Activated T-cell treated with anti-CD3 and anti-CD28 coated beads, Interleukin-2, amount 50 U/mL, for 72 hours (primary cell): ENCODE data around the gene KLHL29. TPM values are rescaled to one million over a fixed set of nuclear protein-coding genes. Genes with fewer than 3 reads are reported as not detected.

Source experiments
- ATAC-seq, 2 donors: fragments of 150-1000 bp; cut with Tn5 transposase; replicated peaks in 1 of 2; 2 replicates each; pipeline ENCODE4 v1.10.0; 2021; ENCODE audit warnings: moderate library complexity in 2 of 2, mild to moderate bottlenecking in 1 of 2
- DNase-seq, 2 donors: peaks; one replicate each; pipeline ENCODE4 v3.0.0; 2021 to 2022; ENCODE audit warnings: mixed read lengths in 1 of 2
- H3K27ac Mint-ChIP-seq: one replicate; pipeline ENCODE4 v1.8.0; 2022; ENCODE audit warnings: mild to moderate bottlenecking, moderate library complexity, mixed read lengths
- H3K27me3 Mint-ChIP-seq: one replicate; pipeline ENCODE4 v1.8.0; 2022; ENCODE audit warnings: low read depth, mixed read lengths
- H3K36me3 Mint-ChIP-seq, 2 donors: one replicate each; pipeline ENCODE4 v1.8.0; 2022; ENCODE audit warnings: mixed read lengths in 2 of 2, mild to moderate bottlenecking in 1 of 2; ENCODE audit not compliant: insufficient read depth in 2 of 2
- H3K4me1 Mint-ChIP-seq: one replicate; pipeline ENCODE4 v1.8.0; 2022; ENCODE audit warnings: low read depth, mixed read lengths
- H3K4me3 Mint-ChIP-seq, 2 donors: one replicate each; pipeline ENCODE4 v1.8.0; 2022; ENCODE audit warnings: mild to moderate bottlenecking in 2 of 2, mixed read lengths in 2 of 2, moderate library complexity in 2 of 2
- H3K9me3 Mint-ChIP-seq, 2 donors: one replicate each; pipeline ENCODE4 v1.8.0; 2022; ENCODE audit warnings: mixed read lengths in 2 of 2
- total RNA-seq, 2 donors: library from RNA; stranded (reverse); gene quantifications; one replicate each; pipeline ENCODE4 v1.2.3, GENCODE V29; 2022

The KLHL29 gene
- total RNA-seq, 2 donors from 2014 or later = 2.5 to 4.0 TPM

DNA sequence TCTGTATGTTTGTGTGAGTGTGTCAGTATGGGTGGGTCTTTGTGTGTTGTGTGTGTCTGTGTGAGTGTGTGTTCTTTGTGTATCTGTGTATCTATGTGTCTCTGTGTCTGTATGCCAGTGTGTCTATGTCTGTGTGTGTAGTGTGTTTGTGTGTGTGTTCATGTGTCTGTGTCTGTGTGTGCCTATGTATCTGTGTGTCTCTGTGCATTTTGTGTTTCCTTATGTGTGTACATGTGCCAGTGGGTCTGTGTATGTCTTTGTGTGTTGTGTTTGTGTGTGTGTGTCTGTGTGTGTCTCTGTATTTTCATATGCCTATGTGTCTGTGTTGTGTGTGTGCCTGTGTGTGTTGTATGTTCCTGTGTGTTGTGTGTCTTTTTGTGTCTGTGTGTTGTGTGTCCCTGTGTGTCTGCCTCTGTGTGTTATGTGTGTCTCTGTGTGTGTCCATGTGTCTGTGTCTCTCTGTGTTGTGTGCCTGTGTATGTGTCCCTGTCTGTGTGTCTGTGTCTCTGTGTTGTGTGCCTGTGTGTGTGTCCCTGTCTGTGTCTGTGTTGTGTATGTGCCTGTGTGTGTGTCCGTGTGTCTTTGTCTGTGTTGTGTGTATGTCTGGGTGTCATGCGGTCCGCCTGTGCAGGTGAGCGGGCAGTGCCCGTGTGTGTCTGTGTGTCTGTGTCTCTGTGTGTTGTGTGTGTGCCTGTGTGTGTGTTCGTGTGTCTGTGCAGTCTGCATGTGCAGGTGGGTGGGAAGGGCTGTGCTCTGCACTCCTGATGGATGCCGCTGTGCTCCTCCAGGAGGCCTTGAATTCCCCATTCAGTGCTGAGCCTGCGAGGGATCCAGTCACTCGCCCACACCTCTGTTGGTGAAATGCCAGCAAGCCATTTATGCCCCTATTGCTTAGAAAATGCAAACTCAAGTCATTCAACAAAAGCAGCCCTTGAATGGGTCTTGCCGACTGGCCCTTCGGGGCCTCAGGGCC is 37.4 kb downstream of the KLHL29 start:
- no peak for ATAC-seq
- H3K27ac Mint-ChIP-seq = no peak overlapping the region
- H3K27me3 Mint-ChIP-seq = no peaks in the 10 kb centered on the region
- H3K4me1 Mint-ChIP-seq = no peaks in the 10 kb centered on the region
- no peaks in the 10 kb centered on the region for H3K36me3 Mint-ChIP-seq
- DNase-seq = no peak
- no peak overlapping the region for H3K4me3 Mint-ChIP-seq
- no peaks in the 10 kb centered on the region for H3K9me3 Mint-ChIP-seq

DNA sequence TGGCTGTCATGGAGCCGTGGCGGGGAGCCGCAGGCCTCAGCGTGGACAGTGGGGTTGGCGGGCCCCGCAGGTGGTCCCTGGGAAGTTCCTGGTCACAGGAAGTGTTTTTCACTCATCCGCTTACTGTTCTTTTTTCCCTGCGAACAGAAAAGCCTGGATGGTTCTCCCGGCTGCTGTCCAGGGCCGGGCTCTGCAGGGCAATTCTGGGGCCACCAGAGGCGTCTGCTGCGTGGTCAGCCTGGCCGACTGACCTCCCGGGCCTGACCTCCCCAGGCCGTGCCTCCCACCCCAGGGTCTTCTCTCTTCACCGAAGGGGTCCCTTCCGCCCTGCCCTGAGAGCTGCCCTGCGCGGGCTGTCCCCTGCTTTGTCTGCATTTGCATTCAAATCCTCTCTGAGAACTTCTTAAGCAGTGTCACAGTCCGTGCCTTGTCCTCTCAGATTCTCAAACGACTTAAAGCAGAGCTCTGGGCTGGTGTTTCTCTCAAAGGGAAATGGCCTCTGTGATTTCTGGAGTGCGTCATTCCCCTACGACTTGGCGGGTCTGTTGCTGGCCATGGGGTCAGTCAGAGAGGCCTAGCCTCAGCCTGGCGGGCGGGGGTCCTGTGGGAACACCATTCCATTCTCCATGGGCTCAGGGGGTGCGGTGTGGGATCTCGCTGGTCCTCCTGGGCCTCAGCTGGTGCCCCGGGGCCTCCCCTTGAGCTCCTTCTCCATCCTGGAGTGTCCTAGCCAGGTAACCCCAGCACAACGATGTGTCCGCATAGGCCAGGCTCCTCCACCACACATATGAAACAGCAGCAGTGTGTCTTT is 38.3 kb downstream of the KLHL29 start:
- DNase-seq (no peak), ATAC-seq (no peak)
- Mint-ChIP-seq H3K36me3 (no peaks in the 10 kb centered on the region), H3K27ac (no peak overlapping the region), H3K27me3 (no peaks in the 10 kb centered on the region), H3K4me3 (no peak overlapping the region), H3K9me3 (no peaks in the 10 kb centered on the region), H3K4me1 (no peaks in the 10 kb centered on the region)

DNA sequence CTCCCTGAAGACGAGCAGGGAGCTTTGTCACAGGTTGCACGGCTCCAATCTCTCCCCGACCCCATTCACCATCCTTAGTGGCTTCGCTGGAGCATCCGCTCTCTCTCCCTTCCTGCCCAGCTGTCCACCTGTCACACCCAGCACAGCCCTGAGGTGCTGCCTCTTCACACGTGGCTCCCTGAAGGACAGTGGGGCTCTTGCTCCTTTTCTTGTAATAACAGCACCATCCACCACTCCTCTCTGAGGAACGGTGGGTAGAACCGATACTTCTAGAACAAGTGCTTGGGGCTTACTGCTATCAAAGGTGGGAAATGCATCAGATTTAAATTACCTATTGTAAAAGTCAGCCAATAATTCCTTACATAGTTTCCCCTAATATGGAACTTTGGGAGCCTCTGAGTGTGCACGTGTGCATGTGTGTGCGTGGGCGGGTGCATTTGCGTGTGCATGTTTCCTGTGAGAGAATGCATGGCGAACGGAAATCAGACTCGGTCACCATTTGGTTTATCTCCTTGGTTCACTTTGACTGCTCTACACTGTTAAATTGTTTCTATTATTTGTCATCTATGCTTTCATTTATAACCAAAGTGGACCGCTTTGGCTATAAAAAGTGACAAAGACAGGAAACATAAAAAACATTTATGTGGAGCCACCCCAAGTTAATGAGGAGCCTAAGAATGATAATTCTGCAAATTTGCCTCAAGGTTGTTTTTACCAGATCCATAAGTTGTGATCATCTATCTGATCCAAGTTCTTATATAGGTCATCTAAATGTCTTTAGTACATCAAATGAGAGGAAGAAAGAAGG is 39.1 kb downstream of the KLHL29 start:
- Mint-ChIP-seq H3K27me3 (no peaks in the 10 kb centered on the region), H3K4me1 (no peaks in the 10 kb centered on the region), H3K27ac (no peak overlapping the region), H3K9me3 (no peaks in the 10 kb centered on the region), H3K4me3 (no peak overlapping the region), H3K36me3 (no peaks in the 10 kb centered on the region)
- ATAC-seq (no peak), DNase-seq (no peak)

DNA sequence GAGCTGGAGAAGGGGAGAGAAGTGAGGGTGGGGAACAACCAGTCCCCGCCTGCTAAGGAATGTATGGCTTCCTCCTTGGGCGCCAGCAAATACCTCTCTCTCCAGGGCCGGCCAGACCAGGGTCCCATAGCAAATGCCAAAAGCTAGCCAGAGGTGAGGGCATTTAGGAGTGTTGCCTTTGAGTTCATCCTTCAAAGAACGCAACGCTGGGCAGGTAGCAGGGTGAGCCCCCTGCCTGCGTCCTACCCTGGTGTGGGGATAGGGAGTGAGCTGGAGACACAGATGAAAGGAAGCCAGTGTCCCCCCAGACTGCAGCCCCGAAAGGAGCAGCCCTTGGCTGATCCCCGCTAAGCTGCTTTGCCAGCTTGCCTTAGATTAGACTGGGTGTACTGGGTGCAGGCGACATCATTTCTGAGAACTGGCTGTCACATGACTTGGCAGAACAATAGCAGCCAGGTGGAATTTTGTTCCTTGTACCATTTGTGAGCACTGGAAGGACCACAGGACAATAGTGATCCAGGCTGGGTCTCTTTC is 40.4 kb downstream of the KLHL29 start:
- no peaks in the 10 kb centered on the region for H3K27me3 Mint-ChIP-seq
- no peak overlapping the region for H3K27ac Mint-ChIP-seq
- H3K4me3 Mint-ChIP-seq = no peak overlapping the region
- no peaks in the 10 kb centered on the region for H3K36me3 Mint-ChIP-seq
- DNase-seq (no peak), ATAC-seq (no peak)
- H3K9me3 Mint-ChIP-seq = no peaks in the 10 kb centered on the region
- H3K4me1 Mint-ChIP-seq = no peaks in the 10 kb centered on the region

DNA sequence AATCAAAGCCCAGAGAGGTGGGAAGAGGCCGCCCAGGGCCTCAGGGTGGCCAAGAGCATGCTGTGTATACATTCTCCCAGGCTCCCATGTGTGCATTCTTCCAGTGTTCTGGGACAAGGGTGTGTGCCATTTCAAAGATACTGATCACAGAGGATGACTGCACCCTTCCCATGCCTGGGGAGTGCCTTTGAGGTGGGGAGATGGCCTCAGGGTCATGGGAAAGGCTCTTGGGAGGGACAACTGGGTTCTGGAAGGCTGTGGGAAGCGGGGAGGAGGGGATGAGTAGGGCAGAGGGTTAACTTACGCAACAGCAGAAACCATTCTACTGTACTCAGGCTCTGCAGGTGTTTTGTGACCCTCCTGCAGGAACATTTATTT is 40.9 kb downstream of the KLHL29 start:
- no peak for DNase-seq
- Mint-ChIP-seq H3K4me3 (no peak overlapping the region), H3K27me3 (no peaks in the 10 kb centered on the region), H3K4me1 (no peaks in the 10 kb centered on the region), H3K27ac (no peak overlapping the region), H3K9me3 (no peaks in the 10 kb centered on the region), H3K36me3 (no peaks in the 10 kb centered on the region)
- ATAC-seq = no peak

DNA sequence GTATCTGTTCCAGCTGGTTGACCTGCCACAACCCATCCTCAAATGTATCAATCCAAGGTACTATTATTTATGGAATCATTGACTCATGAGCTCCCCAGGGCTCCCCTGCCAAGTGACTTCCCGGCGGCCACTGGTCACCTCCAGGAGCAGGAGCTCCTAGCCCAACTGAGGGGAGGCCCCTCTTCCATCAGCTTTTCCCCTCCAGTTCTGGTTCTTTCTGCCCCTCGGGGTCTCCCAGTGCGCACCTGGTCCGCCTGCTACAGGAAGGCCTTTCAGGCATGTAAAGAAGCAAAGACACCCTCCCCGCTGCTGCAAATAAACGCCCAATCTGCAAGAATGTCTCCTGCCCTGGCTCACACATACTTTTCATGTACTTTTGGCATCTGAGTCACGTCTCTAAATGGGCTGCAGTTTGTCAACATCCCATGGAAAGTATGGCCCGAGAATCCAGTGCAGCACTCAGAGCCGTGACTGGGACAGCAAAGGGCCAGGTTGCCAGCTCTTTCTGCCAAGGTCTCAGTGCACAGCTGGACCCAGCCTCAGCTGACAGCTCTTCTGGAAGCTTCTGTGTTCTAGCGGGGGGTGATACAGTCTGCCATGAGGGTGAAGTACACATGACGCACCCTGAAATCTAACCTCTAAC is 41.4 kb downstream of the KLHL29 start:
- Mint-ChIP-seq H3K36me3 (no peaks in the 10 kb centered on the region), H3K27me3 (no peaks in the 10 kb centered on the region), H3K4me1 (no peaks in the 10 kb centered on the region), H3K4me3 (no peak overlapping the region), H3K27ac (no peak overlapping the region), H3K9me3 (no peaks in the 10 kb centered on the region)
- no peak for ATAC-seq
- DNase-seq = no peak

DNA sequence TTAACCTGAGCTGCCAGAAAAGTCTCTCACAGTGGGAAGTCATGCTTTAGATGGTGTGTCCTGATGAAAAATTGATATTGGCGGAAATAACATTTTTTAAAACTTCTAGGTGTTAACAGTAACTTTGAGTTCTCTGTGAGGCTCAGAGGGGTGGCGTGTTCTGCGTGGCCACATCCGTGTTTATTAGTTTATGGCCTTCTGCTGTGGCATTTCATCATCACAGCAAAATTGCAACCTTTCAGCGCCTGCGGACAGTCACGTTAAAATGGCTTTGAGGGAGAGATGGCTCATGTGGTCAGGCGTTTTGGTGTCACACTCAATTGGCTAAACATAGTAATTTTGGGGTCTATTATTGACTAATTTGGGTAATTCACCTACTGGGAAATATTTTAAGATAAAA is 42.4 kb downstream of the KLHL29 start:
- Mint-ChIP-seq H3K27me3 (peaks cover 5% of the 10 kb centered on the region), H3K36me3 (no peaks in the 10 kb centered on the region), H3K27ac (no peak overlapping the region), H3K4me1 (no peaks in the 10 kb centered on the region), H3K9me3 (no peaks in the 10 kb centered on the region), H3K4me3 (no peak overlapping the region)
- ATAC-seq (no peak), DNase-seq (no peak)

DNA sequence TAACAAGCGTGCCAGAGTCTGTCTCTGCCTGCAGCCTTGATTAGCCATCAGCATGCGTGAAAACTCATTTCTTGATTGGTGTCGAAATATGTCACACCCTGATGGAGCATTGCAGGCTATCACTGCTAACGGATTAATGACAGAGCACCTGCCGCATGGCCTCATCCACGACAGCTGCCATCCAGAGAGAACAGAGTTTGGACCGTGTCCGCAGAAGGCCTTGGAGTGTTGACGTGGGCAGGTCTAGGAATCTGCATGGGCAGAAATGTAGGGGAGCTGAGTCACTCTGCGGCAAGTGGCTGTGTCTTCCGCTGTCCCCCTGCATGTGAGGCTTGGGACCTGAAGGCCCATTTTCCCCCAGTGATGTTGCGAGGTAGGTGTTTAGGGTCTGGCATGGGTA is 43.0 kb downstream of the KLHL29 start:
- DNase-seq (no peak), ATAC-seq (no peak)
- Mint-ChIP-seq H3K27me3 (peaks cover 5% of the 10 kb centered on the region), H3K4me3 (no peak overlapping the region), H3K36me3 (no peaks in the 10 kb centered on the region), H3K27ac (no peak overlapping the region), H3K4me1 (no peaks in the 10 kb centered on the region), H3K9me3 (no peaks in the 10 kb centered on the region)

DNA sequence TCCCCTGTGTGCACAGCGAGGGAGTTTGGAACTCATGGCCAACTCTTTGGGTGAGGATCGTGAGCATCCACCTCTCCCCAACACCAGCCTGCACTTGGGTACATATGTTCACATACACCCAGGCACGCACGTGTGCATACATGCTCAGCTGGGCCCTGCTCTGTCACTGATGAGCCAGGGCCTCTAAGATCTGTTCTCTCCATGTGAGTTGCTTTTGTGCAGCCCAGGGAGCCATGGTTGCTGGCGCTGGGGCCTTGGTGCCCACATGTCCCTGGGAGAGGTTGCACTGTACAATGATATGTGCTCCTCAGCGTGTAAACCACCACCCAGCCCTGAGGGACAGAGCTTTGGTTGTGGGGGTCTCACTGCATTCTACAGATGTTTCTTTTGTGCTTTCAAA is 44.1 kb downstream of the KLHL29 start:
- Mint-ChIP-seq H3K36me3 (no peaks in the 10 kb centered on the region), H3K4me3 (no peak overlapping the region), H3K27me3 (peaks cover 5% of the 10 kb centered on the region), H3K27ac (no peak overlapping the region), H3K9me3 (no peaks in the 10 kb centered on the region), H3K4me1 (no peaks in the 10 kb centered on the region)
- no peak for DNase-seq
- ATAC-seq = no peak

DNA sequence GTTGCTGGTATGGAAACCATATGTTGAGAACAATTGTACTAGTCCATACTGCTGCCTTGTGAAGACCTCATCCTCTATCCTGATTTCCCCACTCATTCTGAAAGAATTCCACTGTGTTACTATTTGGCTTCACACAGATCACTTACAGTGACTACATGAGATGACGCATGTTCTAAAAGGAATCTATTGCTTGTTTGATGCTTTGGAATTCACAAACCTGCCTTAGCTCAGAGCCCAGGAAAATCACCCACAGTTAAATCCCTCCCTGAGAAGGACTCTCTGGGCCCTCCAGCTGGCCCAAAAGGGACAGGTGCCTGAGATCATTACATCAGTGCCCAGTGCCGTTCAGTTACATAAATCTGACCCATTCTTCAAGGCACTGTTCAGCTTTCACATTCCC is 45.3 kb downstream of the KLHL29 start:
- no peaks in the 10 kb centered on the region for H3K36me3 Mint-ChIP-seq
- ATAC-seq = no peak
- peaks cover 10% of the 10 kb centered on the region for H3K4me1 Mint-ChIP-seq
- H3K4me3 Mint-ChIP-seq = no peak overlapping the region
- no peak for DNase-seq
- no peak overlapping the region for H3K27ac Mint-ChIP-seq
- H3K9me3 Mint-ChIP-seq = no peaks in the 10 kb centered on the region
- H3K27me3 Mint-ChIP-seq = peaks cover 16% of the 10 kb centered on the region

DNA sequence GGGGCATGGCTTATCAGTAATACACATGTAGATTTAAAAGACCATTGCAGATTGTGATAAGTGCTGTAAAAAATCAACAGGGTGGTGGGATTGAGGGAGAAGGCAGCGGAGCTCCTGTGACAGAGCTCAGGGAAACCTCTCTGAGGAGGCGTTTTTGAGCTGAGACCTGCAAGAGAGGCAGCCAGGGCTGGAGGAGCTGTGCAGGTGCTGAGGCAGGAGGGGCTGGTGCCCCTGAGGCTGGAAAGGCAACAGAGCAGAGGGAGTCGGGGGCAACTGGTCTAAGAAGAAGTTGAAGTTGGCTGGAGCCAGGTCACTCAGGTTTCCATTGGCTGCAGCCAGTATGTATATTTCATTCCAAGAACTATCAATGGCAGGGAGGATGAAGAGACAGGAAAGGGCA is 47.6 kb downstream of the KLHL29 start:
- no peak overlapping the region for H3K4me3 Mint-ChIP-seq
- H3K36me3 Mint-ChIP-seq = no peaks in the 10 kb centered on the region
- peaks cover 27% of the 10 kb centered on the region for H3K4me1 Mint-ChIP-seq
- peaks cover 31% of the 10 kb centered on the region for H3K27me3 Mint-ChIP-seq
- no peak overlapping the region for H3K27ac Mint-ChIP-seq
- ATAC-seq (no peak), DNase-seq (no peak)
- H3K9me3 Mint-ChIP-seq = no peaks in the 10 kb centered on the region

DNA sequence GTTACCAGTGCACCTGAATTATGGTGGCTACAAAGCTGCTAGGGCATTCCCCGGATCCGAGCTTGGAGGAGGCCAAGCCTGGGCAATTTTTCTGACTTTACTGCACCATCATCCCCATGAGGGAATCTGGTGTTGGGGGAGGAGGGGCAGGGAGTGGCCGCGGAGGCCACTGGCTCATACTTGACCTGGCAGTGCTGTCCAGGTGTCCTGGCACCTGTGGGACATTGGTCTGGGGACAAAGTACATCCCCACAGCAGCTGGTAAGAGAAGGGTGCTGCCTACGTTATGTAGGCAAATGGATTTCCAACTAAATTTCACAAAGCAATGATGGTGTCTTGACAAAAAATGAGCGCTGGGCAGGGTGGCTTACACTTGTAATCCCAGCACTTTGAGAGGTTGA is 48.3 kb downstream of the KLHL29 start:
- no peak overlapping the region for H3K27ac Mint-ChIP-seq
- H3K4me3 Mint-ChIP-seq = no peak overlapping the region
- peaks cover 31% of the 10 kb centered on the region for H3K27me3 Mint-ChIP-seq
- no peak for DNase-seq
- H3K4me1 Mint-ChIP-seq = peaks cover 27% of the 10 kb centered on the region
- H3K9me3 Mint-ChIP-seq = no peaks in the 10 kb centered on the region
- ATAC-seq = no peak
- H3K36me3 Mint-ChIP-seq = no peaks in the 10 kb centered on the region
